Measurements from ENCODE around the gene NFE2. TPM values are rescaled to one million over a fixed set of nuclear protein-coding genes. Genes with fewer than 3 reads are reported as not detected.
A peak's percentile ranks its signal among the peaks of the same experiment; 100 is the strongest.

NFE2 gene
- total RNA-seq, 4 donors from 2014 or later: not detected

DNA sequence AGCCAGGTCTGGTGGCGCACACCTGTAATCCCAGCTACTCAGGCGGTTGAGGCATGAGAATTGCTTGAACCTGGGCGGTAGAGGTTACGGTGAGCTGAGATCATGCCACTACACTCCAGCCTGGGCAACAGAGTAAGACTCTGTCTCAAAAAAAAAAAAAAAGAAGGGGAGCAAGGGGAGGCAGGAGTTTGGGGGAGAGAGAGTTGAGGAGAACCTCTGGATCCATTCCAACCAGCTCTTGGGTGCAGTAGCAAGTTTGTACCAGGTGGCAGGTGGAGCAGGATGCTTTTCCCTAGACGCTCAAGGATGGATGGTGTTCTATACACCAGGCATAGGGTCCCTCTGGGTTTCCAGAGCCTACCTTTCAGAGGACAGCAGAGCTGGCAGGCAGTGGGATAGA, 1.9 kb downstream of the NFE2 start:
- Histone ChIP-seq H3K4me1 (peaks cover 0 to 25% (median 11%) of the 10 kb centered on the region in 4 donors), H3K9me3 (no peaks in the 10 kb centered on the region), H3K27ac (no peak overlapping the region), H3K4me3 (no peak overlapping the region), H3K27me3 (peaks cover 0 to 52% of the 10 kb centered on the region in 2 donors), H3K36me3 (no peaks in the 10 kb centered on the region)
- WGBS, 2 donors: 73 to 92% methylated on average over 5 of the region's 5 CpGs
- no peak for DNase-seq (ENCODE audit: low spot score in 2 of 2)
- TF ChIP-seq POLR2A (IDR thresholded peaks at IDR 0.05): no peak
- TF ChIP-seq EP300 (IDR thresholded peaks at IDR 0.05): no peak
- TF ChIP-seq, protein P1, sequence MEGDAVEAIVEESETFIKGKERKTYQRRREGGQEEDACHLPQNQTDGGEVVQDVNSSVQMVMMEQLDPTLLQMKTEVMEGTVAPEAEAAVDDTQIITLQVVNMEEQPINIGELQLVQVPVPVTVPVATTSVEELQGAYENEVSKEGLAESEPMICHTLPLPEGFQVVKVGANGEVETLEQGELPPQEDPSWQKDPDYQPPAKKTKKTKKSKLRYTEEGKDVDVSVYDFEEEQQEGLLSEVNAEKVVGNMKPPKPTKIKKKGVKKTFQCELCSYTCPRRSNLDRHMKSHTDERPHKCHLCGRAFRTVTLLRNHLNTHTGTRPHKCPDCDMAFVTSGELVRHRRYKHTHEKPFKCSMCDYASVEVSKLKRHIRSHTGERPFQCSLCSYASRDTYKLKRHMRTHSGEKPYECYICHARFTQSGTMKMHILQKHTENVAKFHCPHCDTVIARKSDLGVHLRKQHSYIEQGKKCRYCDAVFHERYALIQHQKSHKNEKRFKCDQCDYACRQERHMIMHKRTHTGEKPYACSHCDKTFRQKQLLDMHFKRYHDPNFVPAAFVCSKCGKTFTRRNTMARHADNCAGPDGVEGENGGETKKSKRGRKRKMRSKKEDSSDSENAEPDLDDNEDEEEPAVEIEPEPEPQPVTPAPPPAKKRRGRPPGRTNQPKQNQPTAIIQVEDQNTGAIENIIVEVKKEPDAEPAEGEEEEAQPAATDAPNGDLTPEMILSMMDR (IDR thresholded peaks at IDR 0.05): no peak

DNA sequence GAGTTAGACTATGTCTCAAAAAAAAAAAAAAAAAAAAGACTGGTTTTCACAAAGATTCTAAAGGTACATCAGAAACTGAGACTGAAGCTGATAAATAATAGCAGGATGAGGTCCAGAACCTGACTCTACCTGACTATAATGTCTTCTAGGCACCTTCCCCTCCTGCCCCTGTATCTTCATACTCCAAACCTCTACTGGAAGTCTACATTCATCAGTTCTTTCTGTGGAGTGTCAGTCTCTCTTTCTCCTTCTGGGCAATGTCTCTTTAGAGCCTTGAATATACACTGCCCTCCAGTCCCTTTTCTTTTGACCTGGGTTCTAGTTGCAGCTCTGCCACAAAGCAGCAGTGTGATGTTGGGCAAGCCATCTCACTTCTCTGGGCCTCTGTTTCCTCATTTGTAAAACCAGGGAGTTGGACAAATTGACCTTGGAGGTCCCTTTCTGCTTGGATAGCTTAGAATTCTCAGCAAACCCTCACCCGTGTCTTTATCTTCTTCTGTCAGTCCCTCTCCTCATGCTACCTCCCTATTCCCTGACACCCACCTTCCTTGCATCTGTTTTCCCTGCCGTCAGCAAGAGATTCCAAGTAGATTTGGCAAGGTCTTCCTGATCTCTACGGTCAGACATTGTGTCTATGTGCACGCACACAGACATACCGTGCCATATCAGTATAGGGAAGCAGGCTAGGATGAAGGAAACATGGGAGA, 4.3 kb downstream of the NFE2 start:
- TF ChIP-seq, protein P1 (IDR thresholded peaks at IDR 0.05): no peak
- TF ChIP-seq POLR2A (IDR thresholded peaks at IDR 0.05): no peak
- TF ChIP-seq EP300 (IDR thresholded peaks at IDR 0.05): no peak
- H3K9me3 ChIP-seq: no peaks in the 10 kb centered on the region
- WGBS, 2 donors: 80 to 86% methylated on average over 5 of the region's 5 CpGs
- H3K36me3 ChIP-seq: no peaks in the 10 kb centered on the region
- peaks cover 0 to 34% of the 10 kb centered on the region in 2 donors for H3K27me3 ChIP-seq
- H3K4me3 ChIP-seq: no peak overlapping the region
- H3K27ac ChIP-seq: no peak overlapping the region
- peaks cover 0 to 22% (median 8%) of the 10 kb centered on the region in 4 donors for H3K4me1 ChIP-seq
- no peak for DNase-seq (ENCODE audit: low spot score in 2 of 2)

DNA sequence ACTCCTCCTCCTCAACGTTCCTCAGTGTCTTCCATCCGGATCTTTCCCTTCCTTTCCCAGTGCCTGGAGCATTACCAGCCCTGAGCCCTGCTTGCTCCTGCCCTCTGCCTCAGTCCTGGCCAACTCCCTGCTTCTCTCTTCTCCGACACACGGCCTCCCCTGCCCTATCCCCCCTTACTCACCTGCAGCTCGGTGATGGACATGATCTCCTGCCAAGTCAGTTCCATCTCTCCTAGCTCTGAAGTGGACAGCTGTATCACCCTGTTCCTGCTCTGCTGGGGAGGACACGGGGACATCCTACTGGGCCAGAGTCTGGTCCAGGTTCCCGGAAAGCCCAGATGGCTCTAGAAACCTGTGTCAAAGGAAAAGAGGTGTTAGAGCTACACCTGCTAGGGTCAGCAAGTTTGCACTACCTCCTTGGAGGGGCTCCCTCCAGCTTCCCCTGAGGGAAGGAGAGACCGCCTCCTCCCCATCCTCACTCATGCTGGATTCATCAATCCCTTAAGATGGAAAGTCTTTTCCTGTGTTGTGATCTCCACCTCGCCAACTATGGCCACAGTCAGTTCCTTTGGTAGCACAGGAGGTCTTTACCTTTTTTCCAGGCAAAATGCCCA, 5.8 kb downstream of the NFE2 start:
- H3K9me3 ChIP-seq: no peaks in the 10 kb centered on the region
- peaks cover 0 to 19% of the 10 kb centered on the region in 2 donors for H3K27me3 ChIP-seq
- H3K4me1 ChIP-seq: peaks cover 0 to 12% (median 0%) of the 10 kb centered on the region in 4 donors
- TF ChIP-seq POLR2A (IDR thresholded peaks at IDR 0.05) (no peak), EP300 (IDR thresholded peaks at IDR 0.05) (no peak)
- TF ChIP-seq, protein P1 (IDR thresholded peaks at IDR 0.05): no peak
- 71% methylated on average over 9 of the region's 9 CpGs for WGBS, 2 donors
- H3K4me3 ChIP-seq: no peak overlapping the region
- H3K36me3 ChIP-seq: peaks cover 0 to 1% (median 0%) of the 10 kb centered on the region in 3 donors
- no peak overlapping the region for H3K27ac ChIP-seq
- DNase-seq (ENCODE audit: low spot score in 2 of 2): no peak

DNA sequence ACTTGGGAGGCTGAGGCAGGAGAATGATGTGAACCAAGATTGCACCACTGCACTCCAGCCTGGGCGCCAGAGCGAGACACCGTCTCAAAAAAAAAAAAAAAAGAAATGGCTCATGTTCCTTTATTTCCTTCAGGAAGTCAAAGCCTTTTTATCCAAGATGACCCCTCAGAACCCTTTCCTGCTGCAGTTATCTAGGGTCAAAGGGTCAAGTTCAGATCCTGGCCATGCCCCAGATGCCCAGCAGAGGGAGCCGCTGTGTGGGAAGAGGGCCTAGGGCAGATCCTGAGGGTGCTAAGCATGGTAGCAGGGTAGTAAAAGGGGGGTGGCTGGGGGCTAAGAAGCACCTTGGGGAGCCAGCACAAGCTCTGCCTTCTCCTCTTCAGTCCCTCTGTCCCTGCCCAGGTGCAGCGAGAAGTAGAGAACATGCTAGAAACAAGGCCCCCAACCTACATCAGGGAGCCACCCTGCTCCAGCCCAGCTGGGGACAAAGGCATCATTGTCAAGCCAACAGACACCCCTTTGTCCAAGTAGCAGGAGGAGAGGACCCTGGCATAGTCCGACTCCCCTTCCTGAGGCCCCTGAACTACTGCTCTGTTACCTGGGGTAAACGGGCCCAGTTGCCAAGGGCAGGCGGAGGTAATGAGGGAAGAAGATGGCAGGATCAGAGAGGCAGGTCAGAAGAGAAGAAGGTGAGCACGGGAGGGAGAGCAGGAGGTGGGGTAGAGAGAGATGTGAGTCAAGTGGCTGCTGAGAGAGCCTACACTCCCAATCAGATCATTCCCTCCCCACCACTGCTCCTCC, 6.5 kb downstream of the NFE2 start:
- Histone ChIP-seq H3K27me3 (peaks cover 0 to 12% of the 10 kb centered on the region in 2 donors), H3K27ac (no peak overlapping the region), H3K36me3 (peaks cover 0 to 5% (median 0%) of the 10 kb centered on the region in 3 donors), H3K9me3 (no peaks in the 10 kb centered on the region), H3K4me1 (peaks cover 0 to 12% (median 0%) of the 10 kb centered on the region in 4 donors), H3K4me3 (no peak overlapping the region)
- DNase-seq (ENCODE audit: low spot score in 2 of 2): peak; percentile 29 to 59
- TF ChIP-seq, protein P1 (IDR thresholded peaks at IDR 0.05): peak; percentile 57 to 69 (median 65)
- no peak for TF ChIP-seq EP300 (IDR thresholded peaks at IDR 0.05)
- WGBS, 2 donors: 46 to 53% methylated on average over 9 of the region's 9 CpGs

Data from tibial nerve (tissue), 4 donors.